ENCODE results near the gene P2RY11. TPM values are rescaled to one million over a fixed set of nuclear protein-coding genes. Genes with fewer than 3 reads are reported as not detected.

Gene P2RY11
- total and polyA plus RNA-seq, 2 experiments from 2014 or later: 4.0 to 4.3 TPM

DNA sequence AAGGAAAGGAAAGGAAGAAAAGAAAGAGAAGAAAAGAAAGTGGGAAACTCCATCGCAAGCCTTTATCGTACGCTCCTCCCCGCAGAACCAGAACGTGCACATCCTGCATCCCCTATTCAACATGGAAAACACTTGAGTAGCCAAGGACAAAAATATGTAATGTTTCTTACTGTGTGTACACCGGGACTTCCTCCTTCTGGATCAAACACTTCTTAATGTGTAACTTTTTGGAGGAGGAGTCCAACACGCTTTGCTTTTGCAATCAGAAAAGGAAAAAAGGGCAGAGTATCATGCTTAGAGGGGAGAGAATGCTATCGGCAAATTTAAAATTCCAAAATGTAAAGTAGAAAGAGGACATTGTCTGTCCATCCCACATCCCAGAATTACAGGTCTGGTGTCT is 33.2 kb upstream of the P2RY11 start (continued):
- TF ChIP-seq, protein P1, sequence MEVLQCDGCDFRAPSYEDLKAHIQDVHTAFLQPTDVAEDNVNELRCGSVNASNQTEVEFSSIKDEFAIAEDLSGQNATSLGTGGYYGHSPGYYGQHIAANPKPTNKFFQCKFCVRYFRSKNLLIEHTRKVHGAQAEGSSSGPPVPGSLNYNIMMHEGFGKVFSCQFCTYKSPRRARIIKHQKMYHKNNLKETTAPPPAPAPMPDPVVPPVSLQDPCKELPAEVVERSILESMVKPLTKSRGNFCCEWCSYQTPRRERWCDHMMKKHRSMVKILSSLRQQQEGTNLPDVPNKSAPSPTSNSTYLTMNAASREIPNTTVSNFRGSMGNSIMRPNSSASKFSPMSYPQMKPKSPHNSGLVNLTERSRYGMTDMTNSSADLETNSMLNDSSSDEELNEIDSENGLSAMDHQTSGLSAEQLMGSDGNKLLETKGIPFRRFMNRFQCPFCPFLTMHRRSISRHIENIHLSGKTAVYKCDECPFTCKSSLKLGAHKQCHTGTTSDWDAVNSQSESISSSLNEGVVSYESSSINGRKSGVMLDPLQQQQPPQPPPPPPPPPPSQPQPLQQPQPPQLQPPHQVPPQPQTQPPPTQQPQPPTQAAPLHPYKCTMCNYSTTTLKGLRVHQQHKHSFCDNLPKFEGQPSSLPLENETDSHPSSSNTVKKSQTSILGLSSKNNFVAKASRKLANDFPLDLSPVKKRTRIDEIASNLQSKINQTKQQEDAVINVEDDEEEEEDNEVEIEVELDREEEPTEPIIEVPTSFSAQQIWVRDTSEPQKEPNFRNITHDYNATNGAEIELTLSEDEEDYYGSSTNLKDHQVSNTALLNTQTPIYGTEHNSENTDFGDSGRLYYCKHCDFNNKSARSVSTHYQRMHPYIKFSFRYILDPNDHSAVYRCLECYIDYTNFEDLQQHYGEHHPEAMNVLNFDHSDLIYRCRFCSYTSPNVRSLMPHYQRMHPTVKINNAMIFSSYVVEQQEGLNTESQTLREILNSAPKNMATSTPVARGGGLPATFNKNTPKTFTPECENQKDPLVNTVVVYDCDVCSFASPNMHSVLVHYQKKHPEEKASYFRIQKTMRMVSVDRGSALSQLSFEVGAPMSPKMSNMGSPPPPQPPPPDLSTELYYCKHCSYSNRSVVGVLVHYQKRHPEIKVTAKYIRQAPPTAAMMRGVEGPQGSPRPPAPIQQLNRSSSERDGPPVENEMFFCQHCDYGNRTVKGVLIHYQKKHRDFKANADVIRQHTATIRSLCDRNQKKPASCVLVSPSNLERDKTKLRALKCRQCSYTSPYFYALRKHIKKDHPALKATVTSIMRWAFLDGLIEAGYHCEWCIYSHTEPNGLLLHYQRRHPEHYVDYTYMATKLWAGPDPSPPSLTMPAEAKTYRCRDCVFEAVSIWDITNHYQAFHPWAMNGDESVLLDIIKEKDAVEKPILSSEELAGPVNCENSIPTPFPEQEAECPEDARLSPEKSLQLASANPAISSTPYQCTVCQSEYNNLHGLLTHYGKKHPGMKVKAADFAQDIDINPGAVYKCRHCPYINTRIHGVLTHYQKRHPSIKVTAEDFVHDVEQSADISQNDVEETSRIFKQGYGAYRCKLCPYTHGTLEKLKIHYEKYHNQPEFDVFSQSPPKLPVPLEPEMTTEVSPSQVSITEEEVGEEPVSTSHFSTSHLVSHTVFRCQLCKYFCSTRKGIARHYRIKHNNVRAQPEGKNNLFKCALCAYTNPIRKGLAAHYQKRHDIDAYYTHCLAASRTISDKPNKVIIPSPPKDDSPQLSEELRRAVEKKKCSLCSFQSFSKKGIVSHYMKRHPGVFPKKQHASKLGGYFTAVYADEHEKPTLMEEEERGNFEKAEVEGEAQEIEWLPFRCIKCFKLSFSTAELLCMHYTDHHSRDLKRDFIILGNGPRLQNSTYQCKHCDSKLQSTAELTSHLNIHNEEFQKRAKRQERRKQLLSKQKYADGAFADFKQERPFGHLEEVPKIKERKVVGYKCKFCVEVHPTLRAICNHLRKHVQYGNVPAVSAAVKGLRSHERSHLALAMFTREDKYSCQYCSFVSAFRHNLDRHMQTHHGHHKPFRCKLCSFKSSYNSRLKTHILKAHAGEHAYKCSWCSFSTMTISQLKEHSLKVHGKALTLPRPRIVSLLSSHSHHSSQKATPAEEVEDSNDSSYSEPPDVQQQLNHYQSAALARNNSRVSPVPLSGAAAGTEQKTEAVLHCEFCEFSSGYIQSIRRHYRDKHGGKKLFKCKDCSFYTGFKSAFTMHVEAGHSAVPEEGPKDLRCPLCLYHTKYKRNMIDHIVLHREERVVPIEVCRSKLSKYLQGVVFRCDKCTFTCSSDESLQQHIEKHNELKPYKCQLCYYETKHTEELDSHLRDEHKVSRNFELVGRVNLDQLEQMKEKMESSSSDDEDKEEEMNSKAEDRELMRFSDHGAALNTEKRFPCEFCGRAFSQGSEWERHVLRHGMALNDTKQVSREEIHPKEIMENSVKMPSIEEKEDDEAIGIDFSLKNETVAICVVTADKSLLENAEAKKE (CRISPR knock-in tag; IDR thresholded peaks at IDR 0.05): no peak
- no peak for TF ChIP-seq STAT1 (IDR thresholded peaks at IDR 0.05; ENCODE audit: unreplicated experiment)
- TF ChIP-seq, protein P2, sequence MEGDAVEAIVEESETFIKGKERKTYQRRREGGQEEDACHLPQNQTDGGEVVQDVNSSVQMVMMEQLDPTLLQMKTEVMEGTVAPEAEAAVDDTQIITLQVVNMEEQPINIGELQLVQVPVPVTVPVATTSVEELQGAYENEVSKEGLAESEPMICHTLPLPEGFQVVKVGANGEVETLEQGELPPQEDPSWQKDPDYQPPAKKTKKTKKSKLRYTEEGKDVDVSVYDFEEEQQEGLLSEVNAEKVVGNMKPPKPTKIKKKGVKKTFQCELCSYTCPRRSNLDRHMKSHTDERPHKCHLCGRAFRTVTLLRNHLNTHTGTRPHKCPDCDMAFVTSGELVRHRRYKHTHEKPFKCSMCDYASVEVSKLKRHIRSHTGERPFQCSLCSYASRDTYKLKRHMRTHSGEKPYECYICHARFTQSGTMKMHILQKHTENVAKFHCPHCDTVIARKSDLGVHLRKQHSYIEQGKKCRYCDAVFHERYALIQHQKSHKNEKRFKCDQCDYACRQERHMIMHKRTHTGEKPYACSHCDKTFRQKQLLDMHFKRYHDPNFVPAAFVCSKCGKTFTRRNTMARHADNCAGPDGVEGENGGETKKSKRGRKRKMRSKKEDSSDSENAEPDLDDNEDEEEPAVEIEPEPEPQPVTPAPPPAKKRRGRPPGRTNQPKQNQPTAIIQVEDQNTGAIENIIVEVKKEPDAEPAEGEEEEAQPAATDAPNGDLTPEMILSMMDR (conservative IDR thresholded peaks at IDR 0.05; ENCODE audit: low read depth in 2 of 2): no peak

DNA sequence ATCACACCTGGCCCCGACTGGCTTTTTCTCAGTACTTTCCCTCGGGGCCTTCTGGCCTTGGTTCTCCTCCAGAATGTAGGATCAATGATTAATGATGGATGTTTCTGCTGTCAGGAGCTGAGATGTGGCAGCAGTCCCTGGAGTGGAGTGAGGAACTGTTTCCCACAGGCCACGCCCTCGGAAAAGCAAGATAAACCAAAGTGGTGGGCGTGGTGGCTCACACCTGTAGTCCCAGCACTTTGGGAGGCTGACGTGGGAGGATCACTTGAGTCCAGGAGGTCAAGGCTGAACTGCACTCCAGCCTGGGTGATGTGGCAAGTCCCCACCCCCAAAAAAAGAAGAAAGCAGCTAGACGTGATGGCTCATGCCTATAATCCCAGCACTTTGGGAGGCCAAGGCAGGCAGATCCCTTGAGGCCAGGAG is 32.5 kb upstream of the P2RY11 start:
- Mint-ChIP-seq H3K4me3 (no peak overlapping the region), H3K27ac (no peak overlapping the region), H3K4me1 (no peaks in the 10 kb centered on the region), H3K27me3 (ENCODE audit: insufficient read depth, low read depth, poor library complexity) (peaks cover 10% of the 10 kb centered on the region), H3K36me3 (ENCODE audit: low read depth) (no peaks in the 10 kb centered on the region), H3K9me3 (peaks cover 7% of the 10 kb centered on the region)
- Histone ChIP-seq H3K27me3 (ENCODE audit: insufficient read depth) (no peaks in the 10 kb centered on the region), H4K20me1 (replicated peaks; ENCODE audit: insufficient read depth) (no peaks in the 10 kb centered on the region), H3K79me2 (replicated peaks; ENCODE audit: insufficient read depth) (no peaks in the 10 kb centered on the region), H3K4me3 (no peak overlapping the region), H3K27ac (ENCODE audit: low read depth) (no peak overlapping the region), H3K4me2 (no peak overlapping the region), H3K4me1 (ENCODE audit: insufficient read depth) (no peaks in the 10 kb centered on the region), H3K9me2 (ENCODE audit: insufficient read depth) (no peaks in the 10 kb centered on the region), H2AFZ (no peak overlapping the region), H3K36me3 (ENCODE audit: insufficient read depth) (no peaks in the 10 kb centered on the region), H3F3A (replicated peaks; ENCODE audit: low read depth) (no peaks in the 10 kb centered on the region)
- no peak for DNase-seq (ENCODE audit: low spot score)
- ATAC-seq: no peak
- TF ChIP-seq EZH2phosphoT487 (IDR thresholded peaks at IDR 0.05; ENCODE audit: unreplicated experiment): no peak
- TF ChIP-seq JUNB (IDR thresholded peaks at IDR 0.05; ENCODE audit: unreplicated experiment): no peak
- TF ChIP-seq EZH2 (IDR thresholded peaks at IDR 0.05; ENCODE audit: low read depth, unreplicated experiment): no peak
- TF ChIP-seq, protein P3, sequence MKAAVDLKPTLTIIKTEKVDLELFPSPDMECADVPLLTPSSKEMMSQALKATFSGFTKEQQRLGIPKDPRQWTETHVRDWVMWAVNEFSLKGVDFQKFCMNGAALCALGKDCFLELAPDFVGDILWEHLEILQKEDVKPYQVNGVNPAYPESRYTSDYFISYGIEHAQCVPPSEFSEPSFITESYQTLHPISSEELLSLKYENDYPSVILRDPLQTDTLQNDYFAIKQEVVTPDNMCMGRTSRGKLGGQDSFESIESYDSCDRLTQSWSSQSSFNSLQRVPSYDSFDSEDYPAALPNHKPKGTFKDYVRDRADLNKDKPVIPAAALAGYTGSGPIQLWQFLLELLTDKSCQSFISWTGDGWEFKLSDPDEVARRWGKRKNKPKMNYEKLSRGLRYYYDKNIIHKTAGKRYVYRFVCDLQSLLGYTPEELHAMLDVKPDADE (IDR thresholded peaks at IDR 0.05): no peak
- TF ChIP-seq, protein P4, sequence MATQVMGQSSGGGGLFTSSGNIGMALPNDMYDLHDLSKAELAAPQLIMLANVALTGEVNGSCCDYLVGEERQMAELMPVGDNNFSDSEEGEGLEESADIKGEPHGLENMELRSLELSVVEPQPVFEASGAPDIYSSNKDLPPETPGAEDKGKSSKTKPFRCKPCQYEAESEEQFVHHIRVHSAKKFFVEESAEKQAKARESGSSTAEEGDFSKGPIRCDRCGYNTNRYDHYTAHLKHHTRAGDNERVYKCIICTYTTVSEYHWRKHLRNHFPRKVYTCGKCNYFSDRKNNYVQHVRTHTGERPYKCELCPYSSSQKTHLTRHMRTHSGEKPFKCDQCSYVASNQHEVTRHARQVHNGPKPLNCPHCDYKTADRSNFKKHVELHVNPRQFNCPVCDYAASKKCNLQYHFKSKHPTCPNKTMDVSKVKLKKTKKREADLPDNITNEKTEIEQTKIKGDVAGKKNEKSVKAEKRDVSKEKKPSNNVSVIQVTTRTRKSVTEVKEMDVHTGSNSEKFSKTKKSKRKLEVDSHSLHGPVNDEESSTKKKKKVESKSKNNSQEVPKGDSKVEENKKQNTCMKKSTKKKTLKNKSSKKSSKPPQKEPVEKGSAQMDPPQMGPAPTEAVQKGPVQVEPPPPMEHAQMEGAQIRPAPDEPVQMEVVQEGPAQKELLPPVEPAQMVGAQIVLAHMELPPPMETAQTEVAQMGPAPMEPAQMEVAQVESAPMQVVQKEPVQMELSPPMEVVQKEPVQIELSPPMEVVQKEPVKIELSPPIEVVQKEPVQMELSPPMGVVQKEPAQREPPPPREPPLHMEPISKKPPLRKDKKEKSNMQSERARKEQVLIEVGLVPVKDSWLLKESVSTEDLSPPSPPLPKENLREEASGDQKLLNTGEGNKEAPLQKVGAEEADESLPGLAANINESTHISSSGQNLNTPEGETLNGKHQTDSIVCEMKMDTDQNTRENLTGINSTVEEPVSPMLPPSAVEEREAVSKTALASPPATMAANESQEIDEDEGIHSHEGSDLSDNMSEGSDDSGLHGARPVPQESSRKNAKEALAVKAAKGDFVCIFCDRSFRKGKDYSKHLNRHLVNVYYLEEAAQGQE (IDR thresholded peaks at IDR 0.05; ENCODE audit: unreplicated experiment): no peak
